SK-N-MC (cell line): ENCODE measurements around the gene AGTPBP1.

ENCODE experiments used
- EZH2 ChIP-seq: fragments of 200-600 bp; sonication (generic); IDR thresholded peaks from one replicate; pipeline ENCODE4 v1.6.1; 2017; ENCODE audit warnings: antibody characterized with exemption
- POLR2AphosphoS5 ChIP-seq: IDR thresholded peaks from 2 replicates; pipeline ENCODE4 v1.6.1; 2012; ENCODE audit warnings: mild to moderate bottlenecking, low read depth, low read length, borderline replicate concordance

DNA sequence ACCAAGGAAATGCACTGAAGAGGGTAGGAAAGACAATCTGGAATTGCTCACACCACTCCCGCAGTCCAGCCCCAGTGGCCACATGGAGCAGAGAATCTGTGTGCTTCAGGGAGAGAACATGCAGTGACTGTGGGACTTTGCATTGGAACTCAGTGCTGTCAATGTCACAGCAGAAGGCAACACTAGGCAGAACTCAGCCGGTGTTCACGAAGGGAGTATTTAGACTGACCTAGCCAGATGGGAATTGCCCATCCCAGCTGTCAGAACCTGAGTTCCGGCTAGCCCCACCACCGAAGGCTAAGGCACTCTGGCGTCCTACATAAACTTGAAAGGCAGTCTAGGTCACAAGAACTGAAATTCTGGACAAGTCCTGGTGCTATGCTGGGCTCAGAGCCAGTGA is 139.0 kb downstream of the AGTPBP1 start:
- TF ChIP-seq EZH2: no peak
- no peak for TF ChIP-seq POLR2AphosphoS5
